ENCODE results near the gene HES7. TPM values are rescaled to one million over a fixed set of nuclear protein-coding genes. Genes with fewer than 3 reads are reported as not detected.
A peak's percentile ranks its signal among the peaks of the same experiment; 100 is the strongest.

HES7 gene
- total and polyA plus RNA-seq, 2 donors from 2014 or later = 0.25 TPM; not detected in 1

- Histone ChIP-seq H3K9me3 (ENCODE audit: control insufficient read depth in 2 of 3, insufficient read depth in 1 of 3, low read length in 3 of 3) (no peaks in the 10 kb centered on the region), H3K27ac (ENCODE audit: low read depth in 2 of 2, low read length in 2 of 2) (no peak overlapping the region), H3K36me3 (ENCODE audit: control insufficient read depth in 2 of 3, insufficient read depth in 3 of 3, low read length in 3 of 3) (no peaks in the 10 kb centered on the region), H3K9ac (ENCODE audit: low read length in 3 of 3) (no peak overlapping the region), H3K4me1 (ENCODE audit: control insufficient read depth in 2 of 3, insufficient read depth in 2 of 3, low read depth in 1 of 3, low read length in 3 of 3) (peaks cover 0 to 14% (median 12%) of the 10 kb centered on the region in 3 donors), H3K4me3 (ENCODE audit: low read length in 3 of 3) (no peak overlapping the region), H3K27me3 (ENCODE audit: control insufficient read depth, insufficient read depth, low read length) (no peaks in the 10 kb centered on the region)
- TF ChIP-seq CTCF (IDR thresholded peaks at IDR 0.05; ENCODE audit: borderline replicate concordance, extremely low read depth, insufficient read depth) = no peak
- intact Hi-C loops (cut with DNase I) = no loop called here
- FAIRE-seq (no peak), DNase-seq (no peak)
Observed at GRCh38 chr17:8167526-8167925, 43.6 kb upstream of the HES7 start.

DNA sequence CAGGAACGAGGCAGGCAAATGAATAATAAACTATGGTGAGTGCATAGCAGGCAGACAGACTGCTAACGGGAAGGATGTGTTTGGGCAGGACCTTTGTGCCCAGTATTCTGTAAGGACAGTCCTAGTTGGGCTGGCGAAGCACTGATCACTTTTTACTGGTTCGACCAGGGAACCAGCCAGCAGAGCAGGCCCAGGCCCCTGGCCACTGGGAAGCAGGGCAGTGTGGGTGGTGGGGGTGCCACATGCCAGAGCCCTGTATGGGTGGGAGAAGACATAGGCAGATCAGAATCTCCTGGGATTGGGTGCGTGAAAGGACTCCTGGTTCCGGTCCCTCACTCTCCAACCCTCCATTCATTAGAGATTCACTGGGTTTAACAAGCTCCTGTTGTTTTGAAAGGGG lies 42.8 kb upstream of the HES7 start:
- no peak overlapping the region for H3K4me3 ChIP-seq (ENCODE audit: low read length in 3 of 3)
- intact Hi-C loops (cut with DNase I) = no loop called here
- TF ChIP-seq CTCF (IDR thresholded peaks at IDR 0.05; ENCODE audit: borderline replicate concordance, extremely low read depth, insufficient read depth) = no peak
- no peak overlapping the region for H3K27ac ChIP-seq (ENCODE audit: low read depth in 2 of 2, low read length in 2 of 2)
- FAIRE-seq = no peak
- no peak overlapping the region for H3K9ac ChIP-seq (ENCODE audit: low read length in 3 of 3)
- peaks cover 0 to 15% (median 13%) of the 10 kb centered on the region in 3 donors for H3K4me1 ChIP-seq (ENCODE audit: control insufficient read depth in 2 of 3, insufficient read depth in 2 of 3, low read depth in 1 of 3, low read length in 3 of 3)
- no peaks in the 10 kb centered on the region for H3K27me3 ChIP-seq (ENCODE audit: control insufficient read depth, insufficient read depth, low read length)
- no peaks in the 10 kb centered on the region for H3K9me3 ChIP-seq (ENCODE audit: control insufficient read depth in 2 of 3, insufficient read depth in 1 of 3, low read length in 3 of 3)
- peak in 1 of 5 donors; percentile 68 for DNase-seq
- H3K36me3 ChIP-seq (ENCODE audit: control insufficient read depth in 2 of 3, insufficient read depth in 3 of 3, low read length in 3 of 3) = no peaks in the 10 kb centered on the region

GRCh38 chr17:8164815-8165131 lies 40.9 kb upstream of the HES7 start:
- no peaks in the 10 kb centered on the region for H3K9me3 ChIP-seq (ENCODE audit: control insufficient read depth in 2 of 3, insufficient read depth in 1 of 3, low read length in 3 of 3)
- H3K4me1 ChIP-seq (ENCODE audit: control insufficient read depth in 2 of 3, insufficient read depth in 2 of 3, low read depth in 1 of 3, low read length in 3 of 3) = peaks cover 0 to 24% (median 22%) of the 10 kb centered on the region in 3 donors
- H3K9ac ChIP-seq (ENCODE audit: low read length in 3 of 3) = no peak overlapping the region
- peaks cover 2 to 11% (median 2%) of the 10 kb centered on the region in 3 donors for H3K36me3 ChIP-seq (ENCODE audit: control insufficient read depth in 2 of 3, insufficient read depth in 3 of 3, low read length in 3 of 3)
- intact Hi-C loops (cut with DNase I) = no loop called here
- FAIRE-seq (no peak), DNase-seq (peak in 1 of 5 donors; percentile 56)
- H3K27me3 ChIP-seq (ENCODE audit: control insufficient read depth, insufficient read depth, low read length) = no peaks in the 10 kb centered on the region
- TF ChIP-seq CTCF (IDR thresholded peaks at IDR 0.05; ENCODE audit: borderline replicate concordance, extremely low read depth, insufficient read depth) = no peak
- no peak overlapping the region for H3K4me3 ChIP-seq (ENCODE audit: low read length in 3 of 3)
- H3K27ac ChIP-seq (ENCODE audit: low read depth in 2 of 2, low read length in 2 of 2) = peak overlapping the region in 1 of 2 donors; percentile 86

All from kidney (tissue), 14 donors.